ENCODE data around the gene RUSC1.
"Not testable (repeated sequence)": the region's sequence is repeated elsewhere in the genome, so short reads cannot be mapped to it uniquely, and the experiment has no call there.

RUSC1 gene

DNA sequence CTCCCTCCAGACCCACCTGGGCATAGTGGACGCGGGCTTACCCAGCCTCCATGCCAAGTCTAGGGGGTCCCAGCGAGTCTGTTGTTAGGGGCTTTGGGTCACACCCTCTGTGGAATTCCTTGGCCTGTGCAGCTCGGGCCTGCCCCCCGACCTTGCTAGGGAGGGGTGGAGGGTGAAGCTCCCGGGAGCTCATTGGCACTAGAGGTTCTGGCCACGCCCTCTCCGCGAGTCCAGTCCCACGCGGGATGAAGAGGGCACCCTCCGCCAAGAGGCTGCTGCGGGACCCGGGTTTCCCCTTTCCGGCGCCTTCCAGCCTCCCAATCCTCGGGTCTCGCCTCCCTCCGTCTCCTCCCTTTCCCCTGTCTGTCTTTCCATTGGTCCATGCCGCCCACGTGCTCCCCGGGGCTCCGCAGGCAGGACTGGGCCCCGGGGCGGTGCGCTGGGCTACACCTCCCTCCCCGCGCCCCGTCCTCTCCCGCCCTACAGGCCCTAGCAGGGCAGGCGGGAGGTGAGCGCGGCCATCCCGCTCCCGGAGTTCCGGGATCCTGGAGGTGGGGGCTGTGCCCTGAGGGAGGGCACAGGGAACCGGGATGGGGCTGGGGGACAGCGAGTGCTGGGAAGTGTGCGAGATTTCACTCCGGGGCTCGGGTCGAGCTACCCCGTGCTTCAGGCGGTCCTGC is 3.5 kb downstream of the RUSC1 start:
- DNase-seq (ENCODE audit: low read depth), result peak; percentile 67

DNA sequence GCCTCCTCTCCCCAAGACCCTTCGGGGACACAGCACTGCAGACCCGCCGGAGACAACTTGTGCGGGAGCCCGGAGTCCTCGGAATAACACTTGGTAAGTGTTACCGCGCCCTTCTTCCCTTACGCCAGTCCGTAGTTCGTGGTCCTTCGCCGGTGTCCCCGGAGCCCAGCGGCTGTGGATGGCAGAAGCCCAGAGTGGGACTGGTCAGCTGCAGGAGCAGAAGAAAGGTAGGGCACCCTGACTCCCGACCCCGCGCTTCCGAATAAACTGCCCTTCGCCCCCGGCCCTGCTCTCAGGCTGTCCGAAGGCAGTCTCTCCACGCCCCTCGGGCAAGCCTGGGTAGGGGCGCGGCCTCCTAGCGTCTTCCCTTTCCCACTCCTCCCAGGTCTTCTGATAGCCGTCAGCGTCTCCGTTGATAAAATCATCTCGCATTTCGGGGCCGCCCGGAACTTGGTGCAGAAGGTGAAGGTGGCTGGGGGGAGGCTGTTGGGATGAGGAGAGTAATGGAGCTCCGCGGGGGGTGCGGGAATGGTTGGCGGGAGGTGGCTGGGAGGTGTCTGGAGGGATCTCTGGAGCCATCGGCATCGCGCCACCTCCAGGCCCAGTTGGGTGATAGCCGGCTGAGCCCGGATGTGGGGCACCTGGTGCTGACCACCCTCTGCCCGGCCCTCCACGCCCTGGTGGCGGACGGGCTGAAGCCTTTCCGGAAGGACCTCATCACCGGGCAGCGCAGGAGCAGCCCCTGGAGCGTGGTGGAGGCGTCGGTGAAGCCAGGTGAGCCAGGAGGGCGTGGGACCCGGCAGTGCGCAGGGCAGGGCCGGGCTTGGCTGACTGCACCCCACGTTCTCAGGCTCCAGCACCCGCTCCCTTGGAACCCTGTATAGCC is 4.3 kb downstream of the RUSC1 start:
- DNase-seq (ENCODE audit: low read depth), result no peak

DNA sequence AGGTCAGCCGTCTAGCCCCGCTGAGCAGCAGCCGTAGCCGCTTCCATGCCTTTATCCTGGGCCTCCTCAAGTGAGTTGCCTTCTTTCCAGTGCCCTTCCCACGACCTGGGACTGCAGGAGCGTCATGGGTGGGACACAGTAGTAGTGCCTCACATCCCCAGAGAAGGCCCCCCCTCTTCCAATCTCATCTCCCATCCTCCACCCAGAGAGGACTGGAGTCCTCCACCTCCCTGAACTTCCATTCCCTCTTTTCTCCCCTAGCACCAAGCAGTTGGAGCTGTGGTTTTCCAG is 4.9 kb downstream of the RUSC1 start:
- DNase-seq (ENCODE audit: low read depth), result no peak

DNA sequence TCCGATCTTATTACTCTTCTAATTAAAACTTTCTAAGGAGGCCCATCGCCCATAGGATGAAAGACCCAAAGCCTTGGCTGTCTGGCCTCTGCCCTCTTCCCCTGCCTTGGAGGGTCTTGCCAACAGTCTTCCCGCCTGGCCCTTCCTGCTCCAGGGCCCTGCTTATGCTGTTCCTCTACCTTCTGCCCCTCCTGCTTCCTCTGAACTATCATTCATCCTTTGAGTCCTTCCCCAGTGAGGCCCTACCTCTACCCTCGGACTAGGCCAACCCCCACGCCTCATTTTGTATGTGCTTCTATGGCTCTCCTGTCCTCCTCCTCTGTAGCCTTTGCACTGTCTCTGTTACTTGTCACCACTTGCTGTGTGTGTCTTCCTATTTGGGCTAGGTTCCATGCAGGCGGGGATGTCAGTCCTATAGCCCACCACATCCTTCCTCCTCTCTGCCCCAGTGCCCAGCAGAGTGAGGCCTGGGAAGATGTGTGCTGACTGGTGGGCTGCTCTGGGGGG is 5.4 kb downstream of the RUSC1 start:
- no peak for DNase-seq (ENCODE audit: low read depth)

DNA sequence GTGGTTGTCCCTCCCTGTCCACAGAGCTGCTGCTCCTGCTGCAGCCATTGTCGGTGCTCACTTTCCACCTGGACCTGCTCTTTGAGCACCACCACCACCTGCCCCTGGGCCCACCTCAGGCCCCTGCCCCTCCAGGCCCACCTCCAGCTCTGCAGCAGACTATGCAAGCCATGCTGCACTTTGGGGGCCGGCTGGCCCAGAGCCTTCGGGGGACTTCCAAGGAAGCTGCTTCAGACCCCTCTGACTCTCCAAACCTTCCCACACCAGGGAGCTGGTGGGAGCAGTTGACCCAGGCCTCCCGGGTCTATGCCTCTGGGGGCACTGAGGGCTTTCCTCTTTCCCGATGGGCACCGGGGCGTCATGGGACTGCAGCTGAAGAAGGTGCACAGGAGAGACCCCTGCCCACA is 5.9 kb downstream of the RUSC1 start:
- no peak for DNase-seq (ENCODE audit: low read depth)

- DNase-seq (ENCODE audit: low read depth), result no peak
These were observed 7.3 kb downstream of the RUSC1 start for GRCh38 chr1:155327981-155328380.

DNA sequence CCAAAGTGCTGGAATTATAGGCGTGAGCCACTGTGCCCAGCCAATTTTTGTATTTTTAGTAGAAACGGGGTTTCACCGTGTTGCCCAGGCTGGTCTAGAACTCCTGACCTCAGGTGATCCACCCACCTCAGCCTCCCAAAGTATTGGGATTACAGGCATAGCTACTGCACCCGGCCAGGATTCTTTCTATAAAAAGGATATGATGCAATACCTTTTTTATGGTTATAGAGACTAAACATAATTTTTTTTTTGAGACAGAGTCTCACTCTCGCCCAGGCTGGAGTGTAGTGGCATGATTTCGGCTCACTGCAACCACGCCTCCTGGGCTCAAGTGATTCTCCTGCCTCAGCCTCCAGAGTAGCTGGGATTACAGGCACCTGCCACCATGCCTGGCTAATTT is 8.2 kb downstream of the RUSC1 start:
- DNase-seq (ENCODE audit: low read depth), result not testable (repeated sequence)

DNA sequence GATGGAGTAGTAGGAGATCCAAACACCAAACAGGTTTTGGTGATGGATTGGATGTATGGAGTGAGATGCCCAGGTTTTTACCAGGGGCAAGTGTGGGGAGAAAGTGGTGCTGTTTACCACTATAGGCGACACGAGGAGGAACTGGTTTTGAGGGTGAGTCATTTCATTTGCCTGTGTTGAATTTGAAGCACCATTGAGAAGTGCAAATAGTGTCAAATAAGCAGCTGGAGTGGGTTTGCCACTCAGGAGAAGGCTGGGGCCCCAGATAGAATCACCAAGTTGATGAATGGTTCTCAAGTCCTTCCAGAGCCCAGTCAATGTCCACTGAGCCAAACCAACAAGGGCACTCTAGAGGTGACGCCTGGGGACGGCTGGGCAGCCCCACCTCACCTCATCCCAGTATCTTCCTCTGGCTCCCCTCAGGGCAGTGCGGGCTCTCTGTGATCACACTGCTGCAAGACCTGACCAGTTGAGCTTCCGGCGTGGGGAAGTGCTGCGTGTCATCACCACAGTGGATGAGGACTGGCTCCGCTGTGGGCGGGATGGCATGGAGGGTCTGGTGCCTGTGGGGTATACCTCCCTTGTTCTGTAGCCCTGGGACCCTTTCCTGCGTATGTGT is 9.4 kb downstream of the RUSC1 start:
- no peak for DNase-seq (ENCODE audit: low read depth)

DNA sequence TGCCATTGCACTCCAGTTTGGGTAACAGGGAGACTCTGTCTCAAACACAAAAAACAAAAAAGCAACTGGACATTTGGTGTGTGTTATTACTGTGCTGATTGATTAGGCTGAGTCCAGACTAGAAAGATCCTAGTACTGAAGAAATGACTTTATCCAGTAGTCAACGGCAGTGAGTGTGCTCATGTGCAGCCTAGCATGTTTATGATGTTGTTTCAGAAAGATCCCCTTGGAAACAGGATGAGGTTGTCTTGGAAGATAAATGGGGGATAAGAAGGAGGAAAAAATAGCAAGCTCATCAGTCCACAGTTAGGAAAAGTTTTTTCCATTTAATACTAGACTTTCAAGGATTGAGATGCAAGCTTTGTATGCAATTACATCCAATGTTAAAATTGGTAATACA is 14.3 kb downstream of the RUSC1 start:
- no peak for DNase-seq (ENCODE audit: low read depth)

DNA sequence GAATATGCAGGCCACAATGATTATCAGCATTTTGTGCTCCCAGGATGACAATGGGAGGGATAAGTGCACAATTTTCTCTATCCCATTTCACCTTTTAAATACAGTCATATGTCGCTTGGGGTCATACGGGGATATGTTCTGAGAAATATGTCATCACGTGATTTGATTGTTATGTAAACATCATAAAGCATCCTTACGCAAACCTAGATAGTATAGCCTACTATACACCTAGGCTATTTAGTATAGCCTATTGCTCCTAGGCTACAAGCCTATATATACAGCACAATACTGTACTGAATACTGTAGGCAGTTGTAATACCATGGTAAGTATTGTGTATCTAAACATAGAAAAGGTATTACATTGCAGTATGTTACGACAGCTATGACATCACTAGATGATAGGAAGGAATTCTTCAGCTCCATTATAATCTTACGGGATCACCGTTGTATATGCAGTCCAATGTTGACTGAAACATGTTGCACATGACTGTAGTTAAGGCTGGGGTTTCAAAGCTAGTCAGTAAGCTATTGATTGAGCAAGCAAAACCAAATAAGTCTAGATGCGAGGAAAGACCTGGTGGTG is 18.9 kb downstream of the RUSC1 start:
- no peak for DNase-seq (ENCODE audit: low read depth)

GRCh38 chr1:155342842-155343241 is 22.1 kb downstream of the RUSC1 start:
- DNase-seq (ENCODE audit: low read depth), result no peak

DNA sequence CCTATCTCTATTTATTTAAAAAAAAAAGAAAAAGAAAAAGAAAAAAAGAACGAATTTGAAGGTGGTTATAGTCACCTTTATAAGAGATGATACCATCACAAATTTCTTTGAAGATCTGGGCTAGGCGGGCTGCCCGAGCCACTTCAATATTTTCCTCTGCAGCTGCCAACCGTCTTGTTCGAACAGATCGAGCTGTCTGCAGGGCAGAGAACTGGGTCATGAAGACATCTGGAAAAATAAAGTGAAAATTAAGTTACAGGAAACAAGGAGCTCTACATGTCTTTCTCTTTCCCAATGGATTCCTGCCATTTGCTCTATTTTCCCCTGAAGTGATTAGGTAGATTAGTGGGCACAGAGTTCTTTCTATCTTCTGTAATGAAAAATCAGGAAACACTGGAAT is 31.9 kb downstream of the RUSC1 start:
- DNase-seq (ENCODE audit: low read depth), result no peak

DNA sequence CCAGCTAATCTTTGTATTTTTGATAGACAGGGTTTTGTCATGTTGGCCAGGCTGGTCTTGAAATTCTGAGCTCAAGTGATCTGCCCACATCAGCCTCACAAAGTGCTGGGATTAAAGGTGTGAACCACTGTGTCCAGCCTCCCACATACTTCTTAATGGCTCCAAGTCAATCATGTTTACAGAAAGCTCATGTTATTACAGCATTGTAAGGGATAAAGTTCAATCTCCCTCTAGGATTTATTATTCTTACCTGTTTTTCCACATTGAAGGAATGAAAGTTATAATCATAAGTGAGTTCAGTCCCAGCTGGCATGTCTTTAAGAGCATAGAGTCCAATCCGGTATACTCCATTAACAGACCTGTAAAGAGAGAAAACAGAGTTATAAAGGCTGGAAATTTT is 39.4 kb downstream of the RUSC1 start:
- DNase-seq (ENCODE audit: low read depth), result no peak

- no peak for DNase-seq (ENCODE audit: low read depth)
These were observed 58.5 kb downstream of the RUSC1 start for GRCh38 chr1:155379180-155379579.

- no peak for DNase-seq (ENCODE audit: low read depth)
These were observed 59.0 kb downstream of the RUSC1 start for GRCh38 chr1:155379631-155380090.
